Kidney epithelial cell (primary cell): ENCODE measurements around the gene PSMA8. TPM values are rescaled to one million over a fixed set of nuclear protein-coding genes. Genes with fewer than 3 reads are reported as not detected.

Experiments
- DNase-seq: peaks from one replicate; pipeline ENCODE4 v3.0.0-alpha.2; 2010; ENCODE audit warnings: low read depth
- H3K27me3 ChIP-seq: 2 replicates; pipeline ENCODE4 v1.6.0; 2011; ENCODE audit warnings: low read length; ENCODE audit not compliant: control insufficient read depth, insufficient read depth
- H3K36me3 ChIP-seq: 2 replicates; pipeline ENCODE4 v1.5.1; 2011; ENCODE audit warnings: low read length; ENCODE audit not compliant: control insufficient read depth, insufficient read depth
- H3K4me3 ChIP-seq: 2 replicates; pipeline ENCODE4 v1.5.1; 2011; ENCODE audit warnings: low read depth, mild to moderate bottlenecking, control low read depth, low read length
- total RNA-seq: library from RNA; depleted of rRNA; stranded (reverse); fragments of >200 nt; gene quantifications from 2 replicates; pipeline ENCODE4 v1.2.3, GENCODE V29; 2015
- TF ChIP-seq, protein P1 (sequence below): IDR thresholded peaks from 2 replicates; pipeline ENCODE4 v1.5.1; 2011; ENCODE audit warnings: mild to moderate bottlenecking, moderate library complexity, low read length, control low read depth, inconsistent platforms; ENCODE audit not compliant: insufficient read depth, poor library complexity, severe bottlenecking

Gene PSMA8
- total RNA-seq, 1 donor from 2014 or later: not detected

DNA sequence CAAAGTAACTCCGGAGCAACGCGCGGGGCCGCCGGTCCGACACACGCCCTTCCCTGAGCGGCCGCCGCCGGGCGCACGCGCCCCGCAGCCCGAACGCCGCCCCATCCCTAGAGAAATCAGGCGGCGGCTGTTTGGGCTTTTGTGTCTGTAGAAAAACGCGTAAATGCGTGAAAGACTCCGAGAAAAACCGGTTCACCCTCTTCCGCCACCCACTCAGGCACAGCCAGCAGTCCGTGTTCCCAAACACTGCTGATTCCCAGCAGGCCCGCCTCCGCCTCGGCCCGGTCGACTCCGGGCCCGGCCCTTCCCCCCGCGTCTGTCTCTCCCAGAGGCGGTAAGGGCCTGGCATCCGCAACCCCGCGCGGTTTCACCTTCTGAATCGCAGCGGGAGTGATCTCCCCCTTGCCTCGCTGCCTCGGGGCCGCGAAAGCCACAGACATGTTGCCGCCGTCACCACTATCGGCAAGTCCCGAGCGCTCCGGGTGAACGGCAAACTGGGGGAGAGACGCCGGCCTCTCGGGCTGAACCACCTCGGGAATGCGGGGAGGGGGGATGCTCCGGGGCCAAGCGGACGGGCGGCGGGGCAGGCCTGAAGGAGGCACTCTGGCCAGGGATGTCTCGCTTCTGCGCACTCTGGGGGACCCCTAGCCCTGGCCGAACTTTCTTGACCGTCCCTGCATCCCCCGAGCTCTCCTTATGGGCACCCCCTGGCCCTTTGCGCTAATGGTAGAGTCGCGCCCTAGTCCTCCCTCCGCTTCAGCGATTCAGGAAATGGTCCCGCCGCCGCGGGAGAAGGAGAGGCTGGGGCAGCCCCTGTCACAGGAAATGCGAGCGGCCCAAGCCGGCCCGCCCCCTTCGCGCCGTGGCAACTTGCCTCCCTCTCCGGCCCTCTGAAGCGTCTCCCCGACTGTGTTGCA is 43.3 kb upstream of the PSMA8 start, which contains the start of gene SS18:
Gene SS18, minus strand, starts transcription at position 484 of the 917 bp plus-strand sequence. Its CDS starts 44 bp downstream, at position 440.
- Histone ChIP-seq H3K4me3 (peak within 1 kb of the TSS; percentile 69), H3K27me3 (no peaks in the 10 kb centered on the region), H3K36me3 (no peaks in the 10 kb centered on the region)
- peak; percentile 63 for DNase-seq
- TF ChIP-seq, protein P1, sequence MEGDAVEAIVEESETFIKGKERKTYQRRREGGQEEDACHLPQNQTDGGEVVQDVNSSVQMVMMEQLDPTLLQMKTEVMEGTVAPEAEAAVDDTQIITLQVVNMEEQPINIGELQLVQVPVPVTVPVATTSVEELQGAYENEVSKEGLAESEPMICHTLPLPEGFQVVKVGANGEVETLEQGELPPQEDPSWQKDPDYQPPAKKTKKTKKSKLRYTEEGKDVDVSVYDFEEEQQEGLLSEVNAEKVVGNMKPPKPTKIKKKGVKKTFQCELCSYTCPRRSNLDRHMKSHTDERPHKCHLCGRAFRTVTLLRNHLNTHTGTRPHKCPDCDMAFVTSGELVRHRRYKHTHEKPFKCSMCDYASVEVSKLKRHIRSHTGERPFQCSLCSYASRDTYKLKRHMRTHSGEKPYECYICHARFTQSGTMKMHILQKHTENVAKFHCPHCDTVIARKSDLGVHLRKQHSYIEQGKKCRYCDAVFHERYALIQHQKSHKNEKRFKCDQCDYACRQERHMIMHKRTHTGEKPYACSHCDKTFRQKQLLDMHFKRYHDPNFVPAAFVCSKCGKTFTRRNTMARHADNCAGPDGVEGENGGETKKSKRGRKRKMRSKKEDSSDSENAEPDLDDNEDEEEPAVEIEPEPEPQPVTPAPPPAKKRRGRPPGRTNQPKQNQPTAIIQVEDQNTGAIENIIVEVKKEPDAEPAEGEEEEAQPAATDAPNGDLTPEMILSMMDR: no peak

DNA sequence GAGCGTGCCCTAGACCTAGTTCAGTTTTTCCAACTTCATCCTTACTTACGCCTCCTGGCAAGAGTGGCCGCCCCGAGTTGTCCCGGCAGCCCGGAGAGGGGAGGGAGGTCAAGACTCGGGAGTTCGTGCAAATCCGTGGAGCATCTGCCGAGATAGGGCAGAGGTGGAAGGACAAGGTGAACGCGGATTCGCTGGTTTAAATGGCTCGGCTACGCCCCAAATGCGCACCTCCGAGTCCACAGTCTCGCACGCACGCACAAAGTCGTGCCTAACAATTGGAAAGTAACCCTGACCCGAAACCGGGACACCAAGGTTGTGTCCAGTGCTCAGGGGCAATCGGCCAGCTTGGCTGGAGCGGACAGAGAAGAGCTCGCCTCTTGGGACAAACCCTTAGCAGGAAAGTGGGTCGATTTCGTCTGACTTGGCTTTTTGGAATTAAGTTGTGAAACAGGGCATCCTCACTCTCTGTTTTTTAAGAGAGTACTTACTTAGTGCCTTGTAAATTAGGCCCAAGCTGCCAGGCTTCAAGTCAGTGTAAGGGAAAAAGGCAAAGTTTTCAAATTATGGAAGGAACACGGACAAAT is 42.5 kb upstream of the PSMA8 start:
- no peak for DNase-seq
- no peaks in the 10 kb centered on the region for H3K36me3 ChIP-seq
- TF ChIP-seq, protein P1: no peak
- no peaks in the 10 kb centered on the region for H3K27me3 ChIP-seq
- peak overlapping the region; percentile 69 for H3K4me3 ChIP-seq

DNA sequence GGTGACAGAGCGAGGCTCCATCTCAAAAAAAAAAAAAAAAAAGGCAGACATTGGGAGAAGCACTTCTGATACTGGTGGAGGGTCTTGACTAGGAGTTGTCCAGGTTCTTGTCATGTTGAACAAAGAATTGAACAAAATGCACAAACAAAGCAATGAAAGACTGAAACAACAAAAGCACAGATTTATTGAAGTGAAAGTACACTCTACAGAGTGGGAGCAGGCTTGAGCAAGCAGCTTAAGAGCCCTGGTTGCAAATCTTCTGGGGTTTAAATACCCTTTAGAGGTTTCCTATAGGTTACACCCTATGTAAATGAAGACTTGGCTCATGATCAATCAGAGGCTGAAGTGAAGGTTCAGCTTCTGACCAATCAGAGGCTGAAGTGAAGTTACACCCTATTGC is 36.8 kb upstream of the PSMA8 start:
- DNase-seq: no peak
- no peaks in the 10 kb centered on the region for H3K36me3 ChIP-seq
- TF ChIP-seq, protein P1: no peak
- H3K4me3 ChIP-seq: no peak overlapping the region
- no peaks in the 10 kb centered on the region for H3K27me3 ChIP-seq

DNA sequence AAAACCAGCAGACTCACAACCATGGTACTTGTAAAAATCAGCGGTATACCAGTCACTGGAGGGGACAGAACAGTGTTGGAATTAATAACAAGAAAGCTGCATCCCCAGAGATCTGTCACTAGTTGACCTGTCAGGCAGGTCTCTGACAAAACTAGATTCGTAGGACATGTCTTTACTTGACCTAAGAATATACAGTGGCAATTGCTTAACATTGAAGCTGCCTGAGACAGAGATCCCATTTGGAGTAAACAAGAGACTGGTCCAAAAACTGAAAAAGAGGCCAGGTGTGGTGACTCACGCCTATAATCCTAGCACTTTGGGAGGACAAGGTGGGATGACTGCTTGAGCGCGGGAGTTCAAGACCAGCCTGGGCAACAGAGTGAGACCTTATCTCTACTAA is 36.1 kb upstream of the PSMA8 start:
- TF ChIP-seq, protein P1: no peak
- Histone ChIP-seq H3K36me3 (no peaks in the 10 kb centered on the region), H3K4me3 (no peak overlapping the region), H3K27me3 (no peaks in the 10 kb centered on the region)
- DNase-seq: no peak

DNA sequence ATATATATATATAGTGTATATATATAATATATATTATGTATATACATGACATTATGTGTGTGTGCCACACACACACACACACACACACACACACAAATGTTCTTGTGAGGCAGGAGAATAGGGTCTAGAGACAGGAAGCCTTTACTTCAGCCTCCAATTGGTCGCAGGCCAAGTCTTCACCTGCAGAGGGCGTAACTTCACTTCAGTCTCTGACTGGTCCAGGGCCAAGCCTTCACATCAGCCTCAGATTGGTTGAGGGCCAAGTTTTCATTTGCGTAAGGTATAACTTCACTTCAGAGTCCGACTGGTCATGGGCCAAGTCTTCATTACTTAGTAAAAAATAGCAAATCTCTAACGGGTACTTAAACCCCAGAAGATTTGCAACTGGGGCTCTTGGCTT is 30.1 kb upstream of the PSMA8 start:
- Histone ChIP-seq H3K27me3 (no peaks in the 10 kb centered on the region), H3K4me3 (no peak overlapping the region), H3K36me3 (no peaks in the 10 kb centered on the region)
- no peak for DNase-seq
- TF ChIP-seq, protein P1: peak; percentile 30

DNA sequence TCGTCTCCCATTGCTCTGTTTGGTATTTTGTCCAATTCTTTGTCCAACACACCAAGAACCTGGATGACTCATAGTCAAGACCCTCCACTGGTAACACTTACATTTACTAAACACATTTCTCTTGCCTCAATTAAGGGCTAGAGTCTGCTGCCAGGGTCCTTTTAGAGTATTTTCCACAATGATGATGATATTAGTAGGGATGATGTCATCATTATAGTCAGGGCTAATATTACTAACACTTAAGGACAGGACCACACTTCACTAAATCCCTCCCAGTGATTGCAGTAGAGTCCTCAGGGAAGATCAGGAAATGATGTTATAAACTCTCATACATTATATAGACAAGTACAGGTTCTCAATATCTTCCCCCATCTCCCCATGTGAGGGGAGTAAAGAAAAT is 29.6 kb upstream of the PSMA8 start:
- Histone ChIP-seq H3K27me3 (no peaks in the 10 kb centered on the region), H3K4me3 (no peak overlapping the region), H3K36me3 (no peaks in the 10 kb centered on the region)
- TF ChIP-seq, protein P1: no peak
- no peak for DNase-seq
